ENCODE data around the gene KIF21A. TPM values are rescaled to one million over a fixed set of nuclear protein-coding genes. Genes with fewer than 3 reads are reported as not detected.

KIF21A gene
- polyA plus RNA-seq, 1 of the 3 experiments (the other 2 are of a cell fraction), result 3.6 TPM

- no peak overlapping the region for H3K9ac ChIP-seq
- no peaks in the 10 kb centered on the region for H4K20me1 ChIP-seq (ENCODE audit: insufficient read depth)
- H2AFZ ChIP-seq (ENCODE audit: low read depth), result no peak overlapping the region
- no peaks in the 10 kb centered on the region for H3K27me3 ChIP-seq (ENCODE audit: insufficient read depth)
- H3K79me2 ChIP-seq (ENCODE audit: insufficient read depth), result no peaks in the 10 kb centered on the region
- DNase-seq, result no peak
- ChIA-PET POLR2A (no interaction called here), CTCF (no interaction called here)
- H3K9me3 ChIP-seq, result no peaks in the 10 kb centered on the region
- WGBS (ENCODE audit: low lambda C conversion rate), result 73% methylated on average over 7 of the region's 7 CpGs
- H3K27ac ChIP-seq (ENCODE audit: low read depth in 2 of 2, low read length in 1 of 2), result no peak overlapping the region
- H3K4me1 ChIP-seq (ENCODE audit: control insufficient read depth in 1 of 2, insufficient read depth in 2 of 2, low read depth in 1 of 2, low read length in 1 of 2), result no peaks in the 10 kb centered on the region; a peak in 1 of 4 replicates
- TF ChIP-seq FOXM1 (IDR thresholded peaks at IDR 0.05; ENCODE audit: low read depth), result no peak
- no peak for TF ChIP-seq ZBTB33 (IDR thresholded peaks at IDR 0.05; ENCODE audit: borderline replicate concordance, low read depth)
- TF ChIP-seq, protein P1, sequence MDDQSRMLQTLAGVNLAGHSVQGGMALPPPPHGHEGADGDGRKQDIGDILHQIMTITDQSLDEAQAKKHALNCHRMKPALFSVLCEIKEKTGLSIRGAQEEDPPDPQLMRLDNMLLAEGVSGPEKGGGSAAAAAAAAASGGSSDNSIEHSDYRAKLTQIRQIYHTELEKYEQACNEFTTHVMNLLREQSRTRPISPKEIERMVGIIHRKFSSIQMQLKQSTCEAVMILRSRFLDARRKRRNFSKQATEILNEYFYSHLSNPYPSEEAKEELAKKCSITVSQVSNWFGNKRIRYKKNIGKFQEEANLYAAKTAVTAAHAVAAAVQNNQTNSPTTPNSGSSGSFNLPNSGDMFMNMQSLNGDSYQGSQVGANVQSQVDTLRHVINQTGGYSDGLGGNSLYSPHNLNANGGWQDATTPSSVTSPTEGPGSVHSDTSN (IDR thresholded peaks at IDR 0.05), result no peak
- no peak for TF ChIP-seq CHD2 (IDR thresholded peaks at IDR 0.05; ENCODE audit: low read length, partially characterized antibody)
- TF ChIP-seq RXRA (IDR thresholded peaks at IDR 0.05; ENCODE audit: borderline replicate concordance, low read depth), result no peak
- TF ChIP-seq NRF1 (IDR thresholded peaks at IDR 0.05; ENCODE audit: low read depth, low read length), result no peak
- no peak for TF ChIP-seq NFIC (IDR thresholded peaks at IDR 0.05; ENCODE audit: borderline replicate concordance)
- TF ChIP-seq CTCF (IDR thresholded peaks at IDR 0.05), result no peak
- no peak for TF ChIP-seq RCOR1 (IDR thresholded peaks at IDR 0.05; ENCODE audit: low read length)
- no peak for TF ChIP-seq FOSL2 (IDR thresholded peaks at IDR 0.05; ENCODE audit: borderline replicate concordance, low read depth)
- TF ChIP-seq RFX5 (IDR thresholded peaks at IDR 0.05; ENCODE audit: low read length), result no peak
- no peak for TF ChIP-seq JUND (IDR thresholded peaks at IDR 0.05)
- TF ChIP-seq, protein P2, sequence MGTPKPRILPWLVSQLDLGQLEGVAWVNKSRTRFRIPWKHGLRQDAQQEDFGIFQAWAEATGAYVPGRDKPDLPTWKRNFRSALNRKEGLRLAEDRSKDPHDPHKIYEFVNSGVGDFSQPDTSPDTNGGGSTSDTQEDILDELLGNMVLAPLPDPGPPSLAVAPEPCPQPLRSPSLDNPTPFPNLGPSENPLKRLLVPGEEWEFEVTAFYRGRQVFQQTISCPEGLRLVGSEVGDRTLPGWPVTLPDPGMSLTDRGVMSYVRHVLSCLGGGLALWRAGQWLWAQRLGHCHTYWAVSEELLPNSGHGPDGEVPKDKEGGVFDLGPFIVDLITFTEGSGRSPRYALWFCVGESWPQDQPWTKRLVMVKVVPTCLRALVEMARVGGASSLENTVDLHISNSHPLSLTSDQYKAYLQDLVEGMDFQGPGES (IDR thresholded peaks at IDR 0.05; ENCODE audit: low read depth, low read length), result no peak
- no peak for TF ChIP-seq TCF12 (IDR thresholded peaks at IDR 0.05)
- TF ChIP-seq YY1 (IDR thresholded peaks at IDR 0.05; ENCODE audit: low read depth), result no peak
- no peak for TF ChIP-seq USF2 (IDR thresholded peaks at IDR 0.05; ENCODE audit: borderline replicate concordance, low read depth, low read length)
- no peak for TF ChIP-seq REST (IDR thresholded peaks at IDR 0.05; ENCODE audit: low read depth, low read length)
- H3K4me3 ChIP-seq (ENCODE audit: low read depth in 2 of 2, low read length in 1 of 2), result no peak overlapping the region
- H3F3A ChIP-seq (replicated peaks; ENCODE audit: insufficient read depth), result no peaks in the 10 kb centered on the region
- no peaks in the 10 kb centered on the region for H3K36me3 ChIP-seq (replicated peaks in 1 of 2; ENCODE audit: control insufficient read depth in 1 of 2, insufficient read depth in 2 of 2, low read length in 1 of 2)
- H3K4me2 ChIP-seq, result no peak overlapping the region
- no peaks in the 10 kb centered on the region for H3K9me2 ChIP-seq
Observed at GRCh38 chr12:39459027-39459434, 16.1 kb upstream of the KIF21A start.

Data from SK-N-SH (cell line).